HG03175 (cell line): ENCODE measurements around the gene DACH2.

Experiments used
- ATAC-seq: cut with Tn5 transposase; IDR thresholded peaks from one replicate; pipeline ENCODE4 v1.9.1; 2021; ENCODE audit warnings: mild to moderate bottlenecking, moderate library complexity; ENCODE audit not compliant: unreplicated experiment

DACH2 gene

GRCh38 chrX:86295293-86295692 lies 147.0 kb downstream of the DACH2 start:
- ATAC-seq = no peak

GRCh38 chrX:86322913-86323312 lies 174.7 kb downstream of the DACH2 start:
- ATAC-seq = no peak

DNA sequence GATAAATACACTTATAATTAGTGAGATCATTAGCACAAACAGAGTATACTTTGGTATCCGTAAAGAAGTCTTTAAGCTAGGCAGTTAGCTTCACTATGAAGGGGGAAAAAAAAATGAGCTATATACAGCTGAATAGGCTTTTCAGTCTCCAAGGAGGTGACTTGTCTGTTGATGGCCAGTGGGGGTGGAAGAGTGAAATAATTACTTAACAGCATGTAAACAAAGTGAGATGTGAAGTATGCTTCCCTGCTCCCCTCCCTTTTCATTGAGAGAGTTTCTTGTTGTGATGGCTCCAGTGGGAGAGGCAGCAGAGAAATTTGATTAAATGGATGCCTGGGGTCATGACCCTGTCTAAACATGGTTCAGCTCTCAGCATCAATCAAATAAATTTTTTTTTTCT lies 180.9 kb downstream of the DACH2 start:
- ATAC-seq = no peak

- ATAC-seq = no peak
Observed at GRCh38 chrX:86348669-86349068, 200.4 kb downstream of the DACH2 start.

GRCh38 chrX:86349115-86349514 lies 200.9 kb downstream of the DACH2 start:
- no peak for ATAC-seq

GRCh38 chrX:86369847-86370630 lies 221.8 kb downstream of the DACH2 start:
- ATAC-seq = no peak

GRCh38 chrX:86370927-86371326 lies 222.7 kb downstream of the DACH2 start:
- ATAC-seq = no peak

DNA sequence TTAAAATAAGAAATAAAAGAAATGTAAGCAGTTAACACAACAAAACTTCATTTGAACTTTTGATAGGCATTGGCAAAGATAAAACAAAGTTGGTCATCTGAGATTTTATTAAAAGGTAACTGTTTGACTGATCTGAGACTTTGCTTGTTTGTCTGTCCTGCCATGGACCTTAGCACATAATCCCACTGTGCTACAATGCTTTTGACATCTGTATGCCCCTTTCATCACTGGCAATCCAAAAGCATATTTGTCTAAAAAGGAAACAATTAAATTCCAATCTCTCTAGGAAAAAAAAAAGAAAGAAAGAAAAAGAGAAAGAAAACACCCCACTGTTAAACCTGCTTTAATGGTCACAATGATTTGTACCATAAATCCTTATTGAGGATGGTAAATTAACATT lies 231.0 kb downstream of the DACH2 start:
- no peak for ATAC-seq

- no peak for ATAC-seq
Observed at GRCh38 chrX:86383681-86384540, 235.7 kb downstream of the DACH2 start.

- ATAC-seq = no peak
Observed at GRCh38 chrX:86407371-86407770, 259.1 kb downstream of the DACH2 start.

DNA sequence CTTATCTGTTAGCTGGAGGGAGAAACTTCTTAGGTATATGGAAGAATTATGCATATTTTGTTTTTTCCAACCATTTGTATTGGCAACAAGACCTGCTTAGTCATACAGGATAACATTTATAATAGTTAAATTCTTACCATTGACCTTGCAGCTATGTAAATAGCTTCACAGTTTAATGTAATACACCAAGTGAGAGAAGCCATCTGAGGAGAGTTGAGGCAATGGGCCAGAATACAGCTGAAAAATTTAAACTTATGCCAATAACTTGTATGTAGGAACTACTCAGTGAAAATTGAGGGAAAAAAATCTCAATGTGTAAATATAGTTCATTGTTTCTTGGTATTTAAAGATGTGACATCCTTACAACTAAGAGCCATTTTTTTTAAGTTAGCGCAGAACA lies 273.5 kb downstream of the DACH2 start:
- no peak for ATAC-seq

DNA sequence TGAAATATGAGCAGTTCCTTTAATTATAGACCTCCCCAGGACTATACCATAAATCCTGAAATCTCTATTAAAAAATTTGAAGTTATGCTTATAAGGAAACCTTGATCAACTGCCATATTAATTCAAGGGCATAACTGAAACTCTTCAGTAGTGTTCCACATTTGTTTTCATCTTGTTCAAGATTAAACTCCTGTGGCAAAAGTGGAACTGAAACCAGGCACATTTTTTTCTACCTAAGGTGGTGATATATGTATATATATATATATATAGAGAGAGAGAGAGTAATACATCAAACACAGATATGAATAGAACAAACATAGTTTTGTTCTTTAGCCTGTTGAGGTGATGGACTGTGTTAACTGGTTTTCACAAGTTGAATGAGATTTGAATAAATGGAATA lies 287.9 kb downstream of the DACH2 start:
- no peak for ATAC-seq

DNA sequence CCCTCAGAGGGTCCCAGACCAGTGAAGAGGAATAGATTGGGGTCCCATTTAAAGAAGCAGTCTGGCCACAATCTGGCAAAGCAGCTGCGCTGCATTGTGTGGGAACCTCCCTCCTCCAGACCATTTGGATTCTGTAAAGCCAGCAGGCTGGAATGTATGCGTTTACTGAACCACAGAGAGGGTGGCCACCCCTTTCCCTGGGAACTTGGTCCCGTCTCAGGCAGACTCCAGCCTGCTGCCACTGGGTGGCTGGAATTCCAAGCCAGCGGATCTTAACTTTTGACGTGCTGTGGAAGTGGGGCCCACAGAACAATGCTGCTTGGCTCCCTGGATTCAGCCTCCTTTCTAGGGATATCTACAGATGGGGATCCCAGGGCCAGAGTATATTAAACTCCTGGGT lies 307.2 kb downstream of the DACH2 start:
- ATAC-seq = no peak

DNA sequence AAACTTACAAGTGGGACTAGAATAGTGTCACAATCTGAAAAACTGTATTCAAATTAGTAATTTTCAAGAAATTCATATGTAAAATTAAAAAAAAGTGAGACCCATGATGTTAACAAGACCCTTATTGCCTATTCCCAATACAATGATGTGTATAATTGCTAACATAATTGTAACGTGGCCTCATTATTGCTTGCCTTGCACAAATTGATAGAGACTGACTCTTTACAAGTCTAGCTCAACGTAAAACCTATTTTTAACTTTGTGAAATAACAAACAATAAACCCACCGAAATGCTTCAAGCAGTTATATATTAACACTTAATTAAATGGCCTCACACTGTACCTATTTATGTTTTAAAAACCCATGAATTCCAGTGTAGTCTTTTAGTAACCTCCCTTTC lies 312.5 kb downstream of the DACH2 start:
- no peak for ATAC-seq

GRCh38 chrX:86504297-86504696 lies 356.0 kb downstream of the DACH2 start:
- no peak for ATAC-seq

DNA sequence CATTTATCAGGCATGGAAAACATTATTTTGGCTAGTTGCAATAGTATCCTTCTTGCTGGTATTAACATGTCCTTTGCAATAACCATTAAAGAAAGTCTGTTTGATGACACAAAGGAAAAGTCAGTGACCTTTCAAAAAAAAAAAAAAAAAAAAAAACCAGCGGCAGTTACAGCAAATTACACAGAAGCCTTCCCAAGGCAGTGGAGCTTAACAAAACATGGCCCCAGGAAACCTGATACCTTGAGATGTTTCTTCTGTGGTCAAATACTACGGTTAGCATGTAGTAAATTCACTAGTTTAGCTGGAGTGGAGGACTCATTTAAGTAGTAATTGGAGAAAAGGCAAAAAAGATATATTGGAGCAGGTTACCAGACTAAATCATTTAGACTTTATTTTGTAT lies 359.1 kb downstream of the DACH2 start:
- no peak for ATAC-seq

DNA sequence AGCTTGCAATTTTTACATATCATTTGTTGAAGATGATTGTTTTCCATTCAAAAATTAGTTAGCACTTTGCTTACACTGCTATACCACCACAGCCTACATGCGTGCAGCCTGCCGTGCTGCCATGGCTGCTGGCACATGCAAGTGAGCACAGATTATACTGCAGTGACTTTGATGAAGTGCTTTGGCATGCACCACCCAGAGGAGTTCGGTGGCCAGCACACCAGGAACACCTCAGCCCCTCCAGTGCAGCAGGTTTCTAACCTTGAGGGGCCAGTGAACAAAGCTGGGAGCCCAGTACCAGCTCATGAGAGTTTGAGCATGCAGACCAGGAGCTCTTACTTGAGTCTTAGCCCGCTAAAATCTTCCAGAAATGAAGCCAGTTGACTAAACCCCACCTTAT lies 431.5 kb downstream of the DACH2 start:
- ATAC-seq = no peak

DNA sequence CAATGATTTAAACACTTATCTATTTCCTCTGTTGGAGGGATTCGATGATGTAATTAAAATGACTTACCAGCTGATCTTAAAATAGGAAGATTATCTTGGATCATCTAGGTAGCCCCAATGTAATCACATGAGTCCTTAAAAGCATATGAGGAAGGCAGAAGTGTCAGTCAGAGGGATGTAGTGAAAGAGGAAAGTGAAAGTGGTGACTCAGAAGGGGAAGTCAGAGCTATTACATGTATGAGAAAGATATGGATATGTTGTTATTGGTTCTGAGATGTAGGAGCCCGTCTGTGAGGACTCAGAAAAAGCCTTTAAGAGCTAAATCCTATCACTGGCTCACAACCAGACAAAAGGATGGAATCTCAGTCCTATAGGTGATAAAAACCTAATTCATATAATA lies 456.4 kb downstream of the DACH2 start:
- no peak for ATAC-seq

GRCh38 chrX:86696951-86697350 lies 548.7 kb downstream of the DACH2 start:
- ATAC-seq = no peak

DNA sequence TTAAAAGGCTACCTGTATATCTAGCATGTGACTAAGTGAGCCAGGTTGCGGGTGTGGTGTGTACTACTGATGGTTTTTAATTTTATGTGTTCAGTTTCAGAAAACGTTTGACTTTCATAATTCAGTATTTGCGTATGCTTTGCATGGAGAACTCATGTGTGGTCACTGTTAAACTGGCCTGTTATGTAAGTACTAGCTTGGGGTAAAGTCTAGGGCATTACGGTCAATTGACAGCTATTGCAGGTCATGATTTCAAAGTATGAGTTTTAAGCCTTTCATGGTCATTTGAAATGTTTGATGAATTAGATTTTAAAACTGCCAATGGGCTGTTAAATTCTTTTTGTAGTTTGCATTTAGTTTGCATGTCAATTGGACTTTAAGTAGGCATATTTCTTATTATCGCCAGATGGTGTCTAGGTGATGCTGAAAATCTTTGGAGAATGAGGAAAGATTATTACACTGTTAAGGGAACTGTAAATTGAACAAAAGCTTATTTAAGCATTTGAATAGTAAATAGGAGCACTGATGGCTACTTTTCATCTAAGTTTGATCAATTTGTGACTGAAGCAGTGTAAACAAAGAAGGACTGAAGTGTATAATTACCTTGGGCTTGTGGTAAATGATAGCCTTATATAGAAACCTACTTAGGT lies 563.4 kb downstream of the DACH2 start:
- no peak for ATAC-seq

DNA sequence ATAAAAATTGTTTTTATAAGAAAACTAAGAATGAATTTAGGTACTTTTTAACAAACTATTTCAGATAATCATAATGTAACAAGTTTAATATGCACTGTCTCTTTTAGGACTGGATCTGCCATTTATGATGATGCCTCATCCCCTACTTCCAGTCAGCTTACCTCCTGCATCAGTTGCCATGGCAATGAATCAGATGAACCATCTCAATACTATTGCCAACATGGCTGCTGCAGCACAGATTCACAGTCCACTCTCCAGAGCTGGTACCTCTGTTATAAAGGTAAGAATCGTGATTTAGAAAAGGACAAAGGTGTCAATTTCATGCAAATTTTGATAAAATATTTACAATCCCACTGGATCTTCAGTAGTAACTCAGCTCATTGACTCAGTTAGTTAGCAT lies 566.2 kb downstream of the DACH2 start:
- no peak for ATAC-seq

DNA sequence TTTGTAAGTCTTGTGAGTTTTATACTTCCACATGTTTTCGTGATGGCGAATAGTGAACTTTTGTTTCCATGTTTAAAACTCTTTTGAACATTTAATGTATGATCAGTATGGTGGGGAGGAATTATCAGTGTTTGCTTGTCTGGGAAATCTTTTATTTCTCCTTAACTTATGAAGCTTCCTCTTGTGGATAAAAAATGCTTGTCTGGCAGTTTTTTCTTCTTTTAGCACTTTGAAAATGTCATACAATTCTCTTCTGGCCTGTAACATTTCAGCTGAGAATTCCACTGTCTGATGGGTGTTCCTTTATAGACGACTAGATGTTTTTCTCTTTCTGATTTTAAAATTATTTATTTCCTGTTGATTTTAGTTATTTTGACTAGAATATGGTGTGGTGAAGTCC lies 576.0 kb downstream of the DACH2 start:
- no peak for ATAC-seq
